ENCODE results near the gene SLC34A1. TPM values are rescaled to one million over a fixed set of nuclear protein-coding genes. Genes with fewer than 3 reads are reported as not detected.

The SLC34A1 gene
- total RNA-seq, 4 donors from 2014 or later = not detected

DNA sequence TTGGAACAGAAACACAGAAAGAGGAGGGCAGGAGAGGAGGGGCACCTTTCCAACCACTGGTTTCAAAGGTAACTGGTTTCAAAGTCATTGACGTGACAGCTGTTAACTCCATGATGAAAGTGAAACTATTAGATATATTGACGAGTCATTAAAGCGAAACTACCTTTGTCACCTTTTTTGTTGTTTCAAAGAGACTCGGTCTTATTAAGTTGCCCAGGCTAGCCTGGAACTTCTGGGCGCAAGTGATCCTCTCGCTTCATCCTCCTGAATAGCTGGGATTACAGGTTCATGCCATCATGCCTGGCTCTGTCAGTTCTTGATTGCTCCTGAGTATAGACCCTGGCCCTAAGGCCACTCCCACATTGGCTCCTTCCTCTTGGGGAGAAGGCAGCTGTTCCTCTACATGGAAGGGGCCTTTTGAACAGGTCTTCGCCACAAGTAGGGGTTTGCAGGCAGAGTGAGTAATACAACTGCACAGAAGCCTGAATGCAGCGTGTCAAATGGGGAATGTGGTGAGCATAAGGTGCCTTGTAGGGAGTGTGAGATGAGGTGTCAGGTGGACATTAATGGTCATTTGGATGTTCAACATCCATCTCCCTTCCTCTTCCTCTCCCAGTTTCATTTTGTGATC is 28.5 kb downstream of the SLC34A1 start:
- TF ChIP-seq CTCF (IDR thresholded peaks at IDR 0.05; ENCODE audit: low read depth) = no peak

- TF ChIP-seq CTCF (IDR thresholded peaks at IDR 0.05; ENCODE audit: low read depth) = no peak
These were observed 30.2 kb downstream of the SLC34A1 start for GRCh38 chr5:177414481-177414880.

GRCh38 chr5:177419046-177419445 is 34.8 kb downstream of the SLC34A1 start:
- TF ChIP-seq CTCF (IDR thresholded peaks at IDR 0.05; ENCODE audit: low read depth) = no peak

GRCh38 chr5:177421062-177421798 is 37.0 kb downstream of the SLC34A1 start:
- no peak for TF ChIP-seq CTCF (IDR thresholded peaks at IDR 0.05; ENCODE audit: low read depth)

DNA sequence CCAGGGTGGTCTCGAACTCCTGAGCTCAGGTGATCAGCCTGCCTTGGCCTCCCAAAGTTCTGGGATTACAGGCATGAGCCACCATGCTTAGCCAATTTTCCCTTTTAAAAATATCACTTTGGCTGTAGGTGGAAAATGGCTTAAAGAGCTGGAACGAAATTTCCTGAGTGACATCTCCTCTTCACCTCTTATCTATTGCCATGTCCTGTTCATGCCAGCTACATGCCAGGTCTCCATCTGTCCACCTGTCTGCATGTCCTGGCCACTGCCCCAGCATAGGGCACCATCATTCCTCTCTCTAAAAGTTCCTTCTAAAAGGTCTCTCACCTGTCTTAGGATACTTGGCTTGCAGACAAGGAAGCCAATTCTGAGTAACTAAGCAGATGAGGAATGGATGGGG is 39.4 kb downstream of the SLC34A1 start:
- TF ChIP-seq CTCF (IDR thresholded peaks at IDR 0.05; ENCODE audit: low read depth) = no peak

DNA sequence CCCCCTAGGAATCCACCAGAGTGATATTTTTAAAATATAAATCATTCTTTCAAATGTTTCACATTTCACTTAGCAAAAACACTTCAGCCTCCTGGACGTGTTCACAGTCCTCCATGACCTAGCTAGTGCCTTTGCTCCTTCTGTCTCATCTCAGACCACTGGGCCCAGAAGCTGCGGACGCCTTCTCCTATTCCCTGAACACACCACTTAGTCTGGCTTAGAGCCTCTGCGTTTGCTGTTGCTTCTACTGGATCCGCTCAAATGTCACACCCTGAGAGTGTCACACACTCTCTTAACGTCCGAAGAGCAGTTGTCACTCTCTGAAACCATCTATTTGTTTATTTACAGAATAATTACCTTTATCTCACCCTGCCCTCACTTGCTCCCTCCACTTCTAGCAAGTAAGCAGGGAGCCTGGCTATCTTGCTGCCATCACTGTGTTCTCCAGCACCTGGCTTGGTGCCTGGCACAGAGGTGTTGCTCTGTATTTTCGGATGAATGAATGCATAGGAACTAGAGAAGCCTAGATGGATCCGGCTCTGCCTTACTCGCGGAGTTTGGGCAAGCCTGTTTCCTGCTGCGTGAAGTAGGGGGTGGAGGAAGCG is 41.1 kb downstream of the SLC34A1 start:
- no peak for TF ChIP-seq CTCF (IDR thresholded peaks at IDR 0.05; ENCODE audit: low read depth)

DNA sequence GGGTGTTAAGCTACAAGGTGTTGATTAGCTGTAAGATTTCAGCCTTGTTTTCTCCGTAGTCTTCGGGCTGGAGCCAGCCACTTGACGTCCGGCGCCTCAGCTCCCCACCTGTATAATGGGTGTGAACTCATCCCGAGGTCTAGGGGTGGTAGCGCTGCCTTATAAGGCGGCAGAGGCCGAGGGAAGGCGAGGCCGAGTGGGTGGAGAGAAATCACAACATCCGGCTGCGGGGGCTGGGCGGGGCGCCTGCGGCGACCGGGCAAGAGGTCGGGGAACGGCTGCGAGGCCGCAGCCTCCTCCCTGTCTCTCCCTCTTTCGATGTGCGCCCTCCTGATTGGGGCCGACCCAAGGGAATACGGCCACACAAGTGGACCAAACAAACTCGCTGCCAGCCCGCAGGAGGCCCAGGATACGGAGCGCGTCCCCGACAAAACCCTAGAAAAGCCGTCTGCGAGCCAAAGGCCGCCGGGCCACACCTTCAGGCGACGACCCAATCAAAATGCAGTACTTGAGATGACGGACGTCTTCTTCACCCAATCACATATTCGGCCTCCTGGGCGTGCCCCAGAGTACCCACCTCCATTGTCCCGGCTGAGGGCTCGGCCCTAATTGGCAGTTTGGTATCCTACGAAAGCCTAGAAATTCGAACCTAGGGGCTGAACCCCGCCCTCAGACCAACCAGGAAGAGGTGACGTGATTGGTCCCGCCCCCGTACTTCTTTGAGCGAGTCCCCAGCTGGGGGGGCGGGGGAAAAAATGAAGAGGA is 41.7 kb downstream of the SLC34A1 start:
- TF ChIP-seq CTCF (IDR thresholded peaks at IDR 0.05; ENCODE audit: low read depth) = no peak
